ENCODE data around the gene LRRTM3.

LRRTM3 gene

DNA sequence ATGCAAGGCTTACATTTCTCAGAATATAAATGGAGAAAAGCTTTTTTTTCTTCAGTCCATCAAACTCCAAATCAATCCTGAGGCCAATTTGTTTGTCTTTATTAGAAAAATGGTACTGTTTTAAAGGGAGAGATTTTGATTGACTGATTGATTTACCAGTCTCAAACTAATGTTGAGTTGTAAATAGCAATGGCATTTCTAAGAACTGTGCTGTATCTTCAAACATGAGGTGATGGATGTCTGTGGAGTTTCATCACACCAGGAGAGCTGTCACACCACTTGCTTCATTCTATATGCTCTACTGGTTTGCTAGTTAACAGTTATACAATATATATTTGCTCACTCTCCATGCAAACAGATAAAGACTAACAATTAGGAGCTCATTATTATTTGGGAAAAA is 39.0 kb upstream of the LRRTM3 start:
- TF ChIP-seq CTCF (IDR thresholded peaks at IDR 0.05; ENCODE audit: low read depth, low read length, missing control alignments) = no peak
- no peak for DNase-seq (ENCODE audit: extremely low read depth, low read depth)
- no peak overlapping the region for H3K4me3 ChIP-seq (replicated peaks; ENCODE audit: low read depth, low read length)

- DNase-seq (ENCODE audit: extremely low read depth, low read depth) = no peak
Observed at GRCh38 chr10:66888237-66888636, 37.6 kb upstream of the LRRTM3 start.

DNA sequence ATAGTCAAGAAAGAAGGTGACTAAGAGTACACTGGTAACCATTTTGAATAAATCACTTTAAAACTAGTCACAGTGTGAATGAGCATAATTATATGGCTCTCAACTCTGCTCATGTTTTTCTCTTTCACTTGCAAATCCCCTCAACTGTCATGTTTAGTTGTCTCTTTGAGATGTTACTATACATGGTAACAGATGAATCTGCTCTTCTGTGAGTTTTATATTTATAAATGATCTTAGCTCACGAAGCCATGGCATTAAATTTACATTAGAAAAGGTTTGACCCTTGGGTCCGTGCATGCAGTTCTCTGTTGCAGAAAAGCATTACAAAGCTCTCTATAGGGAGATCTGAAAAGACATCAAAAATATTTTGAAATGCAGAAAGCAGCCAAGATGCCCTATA is 33.0 kb upstream of the LRRTM3 start:
- TF ChIP-seq CTCF (IDR thresholded peaks at IDR 0.05; ENCODE audit: low read depth, low read length, missing control alignments) = no peak
- no peak overlapping the region for H3K4me3 ChIP-seq (replicated peaks; ENCODE audit: low read depth, low read length)
- DNase-seq (ENCODE audit: extremely low read depth, low read depth) = no peak

More at GRCh38 chr10:66888237-66888636, 37.6 kb upstream of the LRRTM3 start:
- no peak overlapping the region for H3K4me3 ChIP-seq (replicated peaks; ENCODE audit: low read depth, low read length)
- TF ChIP-seq CTCF (IDR thresholded peaks at IDR 0.05; ENCODE audit: low read depth, low read length, missing control alignments) = no peak

DNA sequence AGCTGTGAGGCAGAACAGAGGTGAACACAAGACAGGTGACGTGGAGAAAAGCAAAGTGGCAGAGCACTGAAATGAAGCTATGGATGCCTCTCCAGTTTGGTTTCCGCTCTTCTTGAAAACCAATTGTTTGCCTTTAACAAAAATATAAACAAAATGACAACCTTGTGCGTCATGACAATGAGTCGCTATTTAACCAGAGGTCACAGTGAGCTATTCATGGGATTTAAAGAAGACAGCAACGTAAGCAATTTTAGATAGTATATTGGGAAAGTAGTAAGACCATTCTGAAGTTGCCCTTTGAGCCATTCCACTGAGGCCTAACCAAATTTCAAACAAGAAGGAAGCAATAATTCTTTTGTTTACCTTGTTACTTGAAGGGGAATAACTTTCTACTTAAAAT is 15.2 kb upstream of the LRRTM3 start:
- no peak overlapping the region for H3K4me3 ChIP-seq (replicated peaks; ENCODE audit: low read depth, low read length)
- TF ChIP-seq CTCF (IDR thresholded peaks at IDR 0.05; ENCODE audit: low read depth, low read length, missing control alignments) = no peak
- no peak for DNase-seq (ENCODE audit: extremely low read depth, low read depth)

GRCh38 chr10:66916030-66916429 is 9.8 kb upstream of the LRRTM3 start:
- no peak overlapping the region for H3K4me3 ChIP-seq (replicated peaks; ENCODE audit: low read depth, low read length)
- DNase-seq (ENCODE audit: extremely low read depth, low read depth) = no peak
- TF ChIP-seq CTCF (IDR thresholded peaks at IDR 0.05; ENCODE audit: low read depth, low read length, missing control alignments) = no peak

DNA sequence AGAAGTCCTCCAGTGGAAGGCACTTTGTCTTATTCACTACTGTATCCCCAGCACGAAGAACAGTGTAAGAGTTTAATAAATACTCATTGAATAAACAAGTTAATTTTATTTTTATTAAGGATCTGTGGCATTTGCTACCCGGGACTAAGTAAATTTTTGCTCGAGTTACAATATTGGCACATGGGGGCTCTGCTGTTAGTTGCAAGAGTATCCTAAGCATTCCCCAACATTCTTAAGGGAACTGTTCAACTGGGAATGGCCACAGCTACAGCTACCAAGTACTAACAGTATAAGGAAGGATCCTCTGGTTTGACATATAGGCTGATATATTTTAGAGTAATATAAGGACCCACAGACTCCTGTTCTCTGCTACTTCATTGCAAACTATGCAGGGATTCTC is 8.7 kb upstream of the LRRTM3 start:
- H3K4me3 ChIP-seq (replicated peaks; ENCODE audit: low read depth, low read length) = no peak overlapping the region
- TF ChIP-seq CTCF (IDR thresholded peaks at IDR 0.05; ENCODE audit: low read depth, low read length, missing control alignments) = no peak
- DNase-seq (ENCODE audit: extremely low read depth, low read depth) = no peak

GRCh38 chr10:66919248-66919647 is 6.6 kb upstream of the LRRTM3 start:
- no peak overlapping the region for H3K4me3 ChIP-seq (replicated peaks; ENCODE audit: low read depth, low read length)
- TF ChIP-seq CTCF (IDR thresholded peaks at IDR 0.05; ENCODE audit: low read depth, low read length, missing control alignments) = no peak

More at GRCh38 chr10:66919248-66919647, 6.6 kb upstream of the LRRTM3 start:
- no peak for DNase-seq (ENCODE audit: extremely low read depth, low read depth)
